ENCODE data around the gene SMAD5.
A peak's percentile ranks its signal among the peaks of the same experiment; 100 is the strongest.

SMAD5 gene

GRCh38 chr5:136132557-136133221 lies at the start of gene SMAD5:
Gene SMAD5, plus strand, starts transcription at chr5:136132845. Its CDS starts 20,916 bp downstream, at chr5:136153761.
- FAIRE-seq = no peak

- no peak for FAIRE-seq
These were observed 47.9 kb upstream of the SMAD5 start for GRCh38 chr5:136084698-136085097.

GRCh38 chr5:136086783-136087566 lies 45.7 kb upstream of the SMAD5 start:
- FAIRE-seq = no peak

DNA sequence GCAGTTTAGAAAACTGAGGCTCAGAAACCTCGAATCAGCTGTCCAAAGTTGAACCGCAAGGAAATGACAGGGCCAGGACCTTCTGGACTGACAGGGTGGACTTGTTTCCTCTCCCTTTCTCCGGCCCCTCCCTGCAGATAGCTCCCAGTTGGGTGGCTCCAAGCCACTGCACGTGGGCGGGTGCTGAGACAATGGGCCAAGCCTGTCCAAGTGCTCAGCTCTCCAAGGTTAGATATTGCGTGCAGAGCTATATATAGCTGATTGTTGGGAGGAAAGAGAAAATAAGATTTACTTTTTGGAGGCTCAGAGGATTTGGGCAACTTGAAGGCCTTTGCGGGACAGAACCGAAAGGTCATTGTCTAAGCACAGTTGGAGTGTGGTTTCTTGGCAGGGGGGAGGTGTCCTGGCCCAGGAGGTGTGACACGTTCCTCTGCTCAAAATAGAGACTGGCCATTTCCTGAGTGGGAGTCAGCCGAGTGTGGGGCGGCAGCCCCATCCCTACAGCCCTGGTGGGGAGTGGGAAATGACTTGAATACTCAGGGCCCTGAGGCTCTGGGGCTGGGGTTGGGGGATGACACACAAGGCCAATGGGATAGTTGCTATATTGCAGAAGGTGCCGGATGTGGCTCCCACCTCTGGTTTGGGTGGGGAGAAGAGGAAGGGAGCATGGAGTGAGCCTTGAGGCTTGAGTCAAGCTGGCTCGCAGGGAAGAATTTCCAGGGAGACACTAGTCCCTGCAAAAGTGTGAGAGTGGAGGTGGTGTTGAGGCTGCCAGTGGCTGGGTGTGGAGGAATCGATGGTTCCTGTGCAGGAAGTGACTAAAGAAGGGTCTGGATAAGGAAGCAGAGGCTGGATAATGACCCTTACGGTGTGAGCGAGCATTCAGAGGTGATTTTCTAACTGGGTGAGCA lies 44.4 kb upstream of the SMAD5 start:
- no peak for FAIRE-seq

DNA sequence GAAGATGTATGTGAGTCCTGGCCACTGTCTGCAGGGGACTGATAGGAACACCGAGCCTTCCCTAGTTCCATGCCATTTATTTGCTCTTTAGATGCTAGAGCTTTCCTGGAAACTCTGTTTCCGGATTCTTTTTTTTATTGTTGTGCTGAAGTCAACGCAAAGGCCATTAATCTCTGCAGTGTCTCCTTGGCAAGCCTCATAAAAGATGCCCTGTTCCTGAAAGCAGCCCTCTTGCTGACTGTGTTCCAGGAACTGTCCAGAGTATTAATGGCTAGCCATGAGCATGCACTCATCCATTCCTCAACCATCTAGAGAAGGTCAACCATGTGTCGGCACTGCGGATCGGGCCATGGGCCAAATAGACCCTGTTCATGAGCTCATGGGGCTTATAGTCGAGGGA lies 42.9 kb upstream of the SMAD5 start:
- no peak for FAIRE-seq

GRCh38 chr5:136090319-136090718 lies 42.3 kb upstream of the SMAD5 start:
- FAIRE-seq = no peak

- no peak for FAIRE-seq
These were observed 38.3 kb upstream of the SMAD5 start for GRCh38 chr5:136094189-136094912.

- FAIRE-seq = no peak
These were observed 37.6 kb upstream of the SMAD5 start for GRCh38 chr5:136094913-136095641.

DNA sequence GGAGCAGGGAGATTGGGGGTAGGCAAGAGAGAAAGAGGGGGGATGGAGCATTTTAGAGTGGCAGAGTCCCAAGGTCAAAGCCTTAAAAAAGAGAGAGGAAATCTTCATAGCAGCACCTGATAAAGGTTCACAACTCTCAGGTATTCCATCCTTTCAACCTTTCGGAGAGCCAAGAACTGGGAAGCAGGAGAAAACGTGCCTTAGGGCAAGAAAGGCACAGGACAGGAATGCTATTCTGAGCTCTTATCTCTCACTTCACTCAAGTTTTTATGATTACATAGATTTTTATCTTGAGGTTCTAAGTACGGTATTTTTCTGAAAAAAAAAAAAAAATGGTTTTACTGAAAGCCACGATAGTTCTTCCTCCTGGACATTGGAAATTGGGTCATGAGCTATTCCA lies 34.5 kb upstream of the SMAD5 start:
- FAIRE-seq = no peak

DNA sequence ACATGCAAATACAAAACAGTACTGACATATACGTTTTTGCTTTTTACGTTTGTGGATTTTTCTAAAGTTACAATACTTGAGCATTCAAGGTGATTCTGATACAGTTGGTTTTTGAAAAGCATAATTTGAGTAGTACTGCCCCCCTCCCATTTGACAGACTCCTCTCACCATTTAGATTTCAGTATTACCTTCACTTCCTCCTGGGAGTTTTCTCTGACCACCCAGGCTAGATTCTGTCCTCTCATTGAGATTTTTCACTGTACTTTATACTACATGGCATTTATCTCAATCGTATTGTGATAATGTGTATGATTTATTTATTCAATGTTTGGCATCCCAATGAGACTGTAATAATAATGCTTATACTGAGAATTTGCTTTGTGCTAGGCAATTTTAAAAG lies 32.8 kb upstream of the SMAD5 start:
- no peak for FAIRE-seq

- FAIRE-seq = no peak
These were observed 30.8 kb upstream of the SMAD5 start for GRCh38 chr5:136101884-136102283.

DNA sequence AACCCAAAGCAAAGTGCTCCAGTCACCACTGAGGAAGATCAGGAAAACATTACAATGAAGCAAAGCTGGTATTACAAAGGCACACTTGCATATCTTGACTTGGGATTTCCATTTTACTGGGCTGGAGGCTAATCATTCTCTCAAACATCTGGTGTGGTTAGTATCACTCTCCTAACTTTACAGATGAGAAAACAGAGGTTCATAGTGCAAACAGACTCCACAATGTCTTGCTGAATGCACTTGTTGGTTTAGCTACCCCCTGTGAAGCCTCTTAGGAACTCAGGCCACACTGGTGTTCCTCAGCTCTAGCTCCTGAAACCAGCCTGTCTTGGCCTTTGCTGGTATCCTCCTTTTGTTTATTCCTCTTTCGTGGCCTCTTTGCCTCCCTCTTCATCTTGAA lies 29.5 kb upstream of the SMAD5 start:
- FAIRE-seq = peak; percentile 34

GRCh38 chr5:136104306-136104965 lies 28.2 kb upstream of the SMAD5 start:
- FAIRE-seq = no peak

- no peak for FAIRE-seq
These were observed 26.2 kb upstream of the SMAD5 start for GRCh38 chr5:136106351-136107031.

DNA sequence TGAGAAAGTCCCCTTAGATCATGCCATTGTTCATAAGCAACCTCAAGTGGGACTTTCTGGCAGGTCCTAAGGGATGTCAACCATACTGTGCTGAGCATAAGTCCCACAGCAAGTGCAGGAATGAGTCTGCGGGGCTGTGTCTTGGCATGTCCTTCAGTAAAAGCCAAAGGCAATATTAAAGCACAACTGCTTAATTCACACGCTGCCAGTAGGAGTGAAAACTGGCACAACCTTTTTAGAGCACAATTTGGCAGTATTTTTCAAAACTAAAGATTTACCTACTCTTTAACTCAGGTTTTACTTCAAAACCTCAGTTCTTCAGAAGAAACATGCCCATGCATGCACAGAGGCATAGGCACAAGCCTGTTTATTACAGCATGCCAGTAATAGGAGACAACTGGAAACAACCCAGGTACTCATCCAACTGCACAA lies 24.4 kb upstream of the SMAD5 start:
- no peak for FAIRE-seq

DNA sequence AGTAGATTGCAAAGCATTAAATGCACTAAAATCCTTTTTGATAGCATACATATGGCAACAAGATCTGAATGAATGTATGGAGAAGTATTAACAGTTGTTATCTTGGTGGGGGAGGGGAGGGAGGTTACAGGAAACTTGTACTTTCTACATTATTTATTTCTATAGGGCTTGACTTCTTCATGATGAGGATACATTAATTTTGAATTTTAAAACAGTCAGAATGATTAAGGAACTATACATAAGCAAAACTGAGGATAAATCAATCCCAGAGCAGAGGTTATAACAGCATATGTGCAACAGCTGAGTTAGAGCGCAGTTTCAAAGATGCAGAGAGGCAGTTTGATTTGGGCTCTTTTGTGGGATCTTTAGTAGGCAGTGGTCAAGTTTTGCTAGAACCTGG lies 23.9 kb upstream of the SMAD5 start:
- no peak for FAIRE-seq

DNA sequence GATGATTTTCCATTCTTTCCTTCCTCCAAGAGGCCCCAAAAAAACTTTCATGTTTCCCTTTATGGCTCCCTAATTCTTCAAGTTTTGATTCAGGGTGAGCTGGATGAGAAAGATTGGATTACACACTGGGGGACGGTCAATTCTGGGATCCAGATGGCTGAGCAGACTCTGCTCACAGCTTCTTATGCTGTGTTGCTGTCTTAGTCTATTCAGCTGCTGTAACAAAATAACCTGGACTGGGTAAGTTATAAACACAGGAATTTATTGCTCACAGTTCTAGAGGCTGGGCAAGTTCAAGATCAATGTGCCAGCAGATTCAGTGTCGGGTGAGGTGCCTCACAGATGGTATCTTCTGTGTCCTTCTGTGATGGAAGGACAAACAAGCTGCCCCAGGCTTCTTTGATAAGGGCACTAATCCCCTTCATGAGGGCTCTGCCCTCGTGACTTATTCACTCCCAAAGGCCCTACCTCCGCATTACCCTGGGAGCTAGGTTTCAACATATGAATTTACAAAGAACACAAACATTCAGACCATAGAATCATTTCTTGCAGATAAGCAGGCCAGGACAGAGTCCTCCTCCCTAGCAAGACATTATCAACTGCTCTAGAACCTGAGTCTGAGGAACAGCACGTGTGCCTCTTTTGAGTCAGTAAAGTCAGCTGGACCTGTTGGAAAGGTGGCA lies 23.1 kb upstream of the SMAD5 start:
- no peak for FAIRE-seq

DNA sequence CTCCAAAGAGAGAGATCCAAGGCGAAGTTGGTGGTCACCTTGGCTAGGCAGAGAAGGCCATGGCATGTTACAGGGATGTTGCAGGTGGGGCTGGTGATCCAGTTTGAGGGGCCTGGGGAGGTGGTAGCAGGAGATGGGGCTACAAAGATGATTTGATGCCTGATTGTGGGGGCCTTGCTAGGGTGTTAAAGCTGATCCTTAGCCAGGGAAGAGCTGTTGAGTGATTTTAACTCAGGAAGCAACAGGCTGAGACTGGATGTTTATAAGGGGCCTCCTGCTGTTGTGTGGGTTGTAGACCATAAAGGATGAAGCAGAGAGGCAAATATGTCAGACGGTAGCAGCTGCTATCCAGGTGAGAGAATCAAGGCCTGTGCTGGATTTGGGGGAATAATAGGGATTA lies 19.0 kb upstream of the SMAD5 start:
- no peak for FAIRE-seq

- no peak for FAIRE-seq
These were observed 18.1 kb upstream of the SMAD5 start for GRCh38 chr5:136114414-136115125.
